ENCODE data around the gene PCMT1. TPM values are rescaled to one million over a fixed set of nuclear protein-coding genes. Genes with fewer than 3 reads are reported as not detected.

Gene PCMT1
- total RNA-seq, 1 experiment from 2014 or later = 117 TPM

GRCh38 chr6:149823013-149823412, 73.5 kb downstream of the PCMT1 start:
- DNase-seq (ENCODE audit: unreplicated experiment) = no peak
- CTCF ChIA-PET = interaction anchor here (0.7 to 1.7 kb wide), 5 partner anchors 12 to 93 kb away, joined by 3 to 6 read pairs (median 4); no protein-coding TSS in a partner anchor
- no peak overlapping the region for H3K27ac Mint-ChIP-seq (ENCODE audit: low read depth, unreplicated experiment)
- no peak for TF ChIP-seq CTCF (IDR thresholded peaks at IDR 0.05; ENCODE audit: unreplicated experiment)
- no TSS peak for BruUV-seq (replicated peaks)
- no peaks in the 10 kb centered on the region for H3K4me1 Mint-ChIP-seq (ENCODE audit: insufficient read depth, unreplicated experiment)
- no peaks in the 10 kb centered on the region for H3K9me3 Mint-ChIP-seq (ENCODE audit: unreplicated experiment)
- POLR2A ChIA-PET = interaction anchor here (0.7 to 2.7 kb wide), 3 partner anchors 8 to 101 kb away, joined by 3 to 6 read pairs (median 5); no protein-coding TSS in a partner anchor
- H3K36me3 Mint-ChIP-seq (ENCODE audit: insufficient read depth, unreplicated experiment) = peaks cover 46% of the 10 kb centered on the region
- intact Hi-C loops (cut with micrococcal nuclease) = loop anchor here (5.0 kb wide), 1 partner anchor 101 kb away; no protein-coding TSS in a partner anchor
- H3K4me3 Mint-ChIP-seq (ENCODE audit: unreplicated experiment) = no peak overlapping the region
- no peaks in the 10 kb centered on the region for H3K27me3 Mint-ChIP-seq (ENCODE audit: insufficient read depth, unreplicated experiment)

- intact Hi-C loops (cut with micrococcal nuclease) = no loop called here
- no peak overlapping the region for H3K4me3 Mint-ChIP-seq (ENCODE audit: unreplicated experiment)
- ChIA-PET POLR2A (interaction anchor here (1.3 to 2.5 kb wide), 2 partner anchors 11 to 108 kb away, joined by 3 to 6 read pairs; no protein-coding TSS in a partner anchor), CTCF (interaction anchor here (0.6 to 2.0 kb wide), 3 partner anchors 11 to 16 kb away, joined by 4 to 7 read pairs (median 4); no protein-coding TSS in a partner anchor)
- no peaks in the 10 kb centered on the region for H3K9me3 Mint-ChIP-seq (ENCODE audit: unreplicated experiment)
- peaks cover 59% of the 10 kb centered on the region for H3K36me3 Mint-ChIP-seq (ENCODE audit: insufficient read depth, unreplicated experiment)
- no TSS peak for BruUV-seq (replicated peaks)
- H3K4me1 Mint-ChIP-seq (ENCODE audit: insufficient read depth, unreplicated experiment) = no peaks in the 10 kb centered on the region
- TF ChIP-seq CTCF (IDR thresholded peaks at IDR 0.05; ENCODE audit: unreplicated experiment) = no peak
- H3K27me3 Mint-ChIP-seq (ENCODE audit: insufficient read depth, unreplicated experiment) = no peaks in the 10 kb centered on the region
- no peak for DNase-seq (ENCODE audit: unreplicated experiment)
- H3K27ac Mint-ChIP-seq (ENCODE audit: low read depth, unreplicated experiment) = no peak overlapping the region
These were observed 75.8 kb downstream of the PCMT1 start for GRCh38 chr6:149825292-149825691.

- Mint-ChIP-seq H3K4me1 (ENCODE audit: insufficient read depth, unreplicated experiment) (no peaks in the 10 kb centered on the region), H3K27ac (ENCODE audit: low read depth, unreplicated experiment) (no peak overlapping the region), H3K27me3 (ENCODE audit: insufficient read depth, unreplicated experiment) (no peaks in the 10 kb centered on the region), H3K4me3 (ENCODE audit: unreplicated experiment) (no peak overlapping the region), H3K36me3 (ENCODE audit: insufficient read depth, unreplicated experiment) (peaks cover 57% of the 10 kb centered on the region), H3K9me3 (ENCODE audit: unreplicated experiment) (no peaks in the 10 kb centered on the region)
- CTCF ChIA-PET = interaction anchor here (0.5 to 2.4 kb wide), 3 partner anchors 24 to 131 kb away, joined by 3 to 10 read pairs (median 4); no protein-coding TSS in a partner anchor
- no peak for TF ChIP-seq CTCF (IDR thresholded peaks at IDR 0.05; ENCODE audit: unreplicated experiment)
- intact Hi-C loops (cut with micrococcal nuclease) = no loop called here
- POLR2A ChIA-PET = interaction anchor here (1.2 to 3.0 kb wide), 2 partner anchors 12 to 26 kb away, joined by 4 to 7 read pairs; no protein-coding TSS in a partner anchor
- no TSS peak for BruUV-seq (replicated peaks)
- DNase-seq (ENCODE audit: unreplicated experiment) = no peak
These were observed 81.3 kb downstream of the PCMT1 start for GRCh38 chr6:149830731-149831307.

- CTCF ChIA-PET = interaction anchor here (0.5 to 2.4 kb wide), 8 partner anchors 9 to 130 kb away, joined by 3 to 10 read pairs (median 4); no protein-coding TSS in a partner anchor
- no peak for DNase-seq (ENCODE audit: unreplicated experiment)
These were observed 81.8 kb downstream of the PCMT1 start for GRCh38 chr6:149831308-149831820.

More at GRCh38 chr6:149831308-149831820, 81.8 kb downstream of the PCMT1 start:
- no peak for TF ChIP-seq CTCF (IDR thresholded peaks at IDR 0.05; ENCODE audit: unreplicated experiment)
- peaks cover 58% of the 10 kb centered on the region for H3K36me3 Mint-ChIP-seq (ENCODE audit: insufficient read depth, unreplicated experiment)
- POLR2A ChIA-PET = interaction anchor here (0.6 to 1.2 kb wide), 2 partner anchors 25 to 298 kb away, joined by 3 to 4 read pairs; no protein-coding TSS in a partner anchor
- no peaks in the 10 kb centered on the region for H3K4me1 Mint-ChIP-seq (ENCODE audit: insufficient read depth, unreplicated experiment)
- intact Hi-C loops (cut with micrococcal nuclease) = no loop called here
- H3K9me3 Mint-ChIP-seq (ENCODE audit: unreplicated experiment) = no peaks in the 10 kb centered on the region
- no peak overlapping the region for H3K27ac Mint-ChIP-seq (ENCODE audit: low read depth, unreplicated experiment)
- BruUV-seq (replicated peaks) = no TSS peak
- no peaks in the 10 kb centered on the region for H3K27me3 Mint-ChIP-seq (ENCODE audit: insufficient read depth, unreplicated experiment)
- H3K4me3 Mint-ChIP-seq (ENCODE audit: unreplicated experiment) = no peak overlapping the region
